NB4 (cell line): Measurements from ENCODE around the gene HLCS.

Source experiments
- DNase-seq: peaks from one replicate; pipeline ENCODE4 v3.0.0; 2010; ENCODE audit warnings: low read depth
- H3K4me3 ChIP-seq: one replicate; pipeline ENCODE4 v1.5.1; 2011; ENCODE audit warnings: mild to moderate bottlenecking, low read depth, low read length, moderate library complexity
- CTCF ChIP-seq: IDR thresholded peaks from one replicate; pipeline ENCODE4 v1.5.1; 2012; ENCODE audit warnings: low read depth, low read length
- MAX ChIP-seq: IDR thresholded peaks from 2 replicates; pipeline ENCODE4 v1.6.1; 2011; ENCODE audit warnings: low read depth, low read length
- MYC ChIP-seq: IDR thresholded peaks from 2 replicates; pipeline ENCODE4 v1.6.1; 2011; ENCODE audit warnings: low read depth, low read length
- POLR2A ChIP-seq: IDR thresholded peaks from 2 replicates; pipeline ENCODE4 v1.6.1; 2011; ENCODE audit warnings: mild to moderate bottlenecking; ENCODE audit not compliant: insufficient read length; ENCODE audit errors: extremely low read depth

HLCS gene

GRCh38 chr21:36904093-36904666 lies 62.3 kb downstream of the HLCS start:
- TF ChIP-seq CTCF (no peak), MAX (no peak), POLR2A (no peak)
- DNase-seq = no peak
- H3K4me3 ChIP-seq = no peak overlapping the region

GRCh38 chr21:36902793-36903192 lies 63.7 kb downstream of the HLCS start:
- no peak for DNase-seq
- no peak overlapping the region for H3K4me3 ChIP-seq
- TF ChIP-seq CTCF (no peak), POLR2A (no peak), MAX (no peak), MYC (no peak)

GRCh38 chr21:36902331-36902730 lies 64.1 kb downstream of the HLCS start:
- DNase-seq = no peak
- TF ChIP-seq POLR2A = no peak
- no peak for TF ChIP-seq MAX
- TF ChIP-seq MYC = no peak
- no peak for TF ChIP-seq CTCF
- no peak overlapping the region for H3K4me3 ChIP-seq

- no peak for TF ChIP-seq MAX
- no peak for TF ChIP-seq CTCF
- TF ChIP-seq POLR2A = no peak
- no peak for TF ChIP-seq MYC
- DNase-seq = no peak
- no peak overlapping the region for H3K4me3 ChIP-seq
Measured at GRCh38 chr21:36901575-36901974, 64.9 kb downstream of the HLCS start.

GRCh38 chr21:36893581-36893980 lies 72.9 kb downstream of the HLCS start:
- no peak for DNase-seq
- TF ChIP-seq MYC (no peak), POLR2A (no peak), CTCF (no peak), MAX (no peak)
- H3K4me3 ChIP-seq = no peak overlapping the region

GRCh38 chr21:36892201-36892600 lies 74.3 kb downstream of the HLCS start:
- no peak overlapping the region for H3K4me3 ChIP-seq
- TF ChIP-seq POLR2A (no peak), CTCF (no peak), MYC (no peak), MAX (no peak)
- no peak for DNase-seq
